Measurements from ENCODE around the gene GPANK1. TPM values are rescaled to one million over a fixed set of nuclear protein-coding genes. Genes with fewer than 3 reads are reported as not detected.

The GPANK1 gene
- total and polyA plus RNA-seq, 2 of the 13 experiments (the other 11 are each of a cell fraction or from before 2014, with no cell fraction given): 15.4 to 22.8 TPM

DNA sequence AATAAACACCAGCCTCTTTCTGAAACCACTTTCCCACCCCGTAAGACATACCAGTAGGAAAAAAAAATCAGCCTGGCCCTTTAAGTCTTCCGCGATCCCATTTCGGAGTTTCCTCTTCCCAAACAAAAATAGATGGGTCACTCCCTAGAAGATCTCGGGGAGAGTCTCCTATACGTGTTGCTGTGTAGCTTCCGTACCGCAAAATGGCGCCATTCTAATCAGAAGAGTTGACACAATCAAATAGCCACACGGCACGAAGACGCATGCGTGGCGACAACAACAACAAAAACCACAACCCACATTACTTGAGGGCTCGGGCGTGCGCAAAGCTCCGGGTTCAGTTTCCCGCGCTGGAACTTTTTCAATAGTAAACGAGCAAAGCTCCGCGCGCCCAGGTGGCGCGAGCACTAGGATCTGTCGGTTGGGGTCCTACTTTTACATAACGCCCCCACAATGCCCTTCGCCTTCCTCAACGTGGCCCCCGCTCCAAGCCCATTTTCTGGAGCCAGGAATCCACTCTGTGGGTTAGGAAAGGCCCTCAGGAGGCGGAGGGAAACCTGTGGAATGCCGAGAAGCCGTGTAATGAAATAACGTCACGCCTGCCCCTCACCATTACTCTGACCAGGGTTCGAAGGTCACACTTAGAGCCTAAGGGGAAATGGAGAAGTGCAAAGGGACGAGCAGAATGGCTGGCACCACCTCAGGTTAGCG, at the start of gene GPANK1 (continued):
- TF ChIP-seq NCOA2 (CRISPR knock-in tag; IDR thresholded peaks at IDR 0.05) (peak; percentile 10; the same call in 1 of the 2 replicates), GFI1 (CRISPR knock-in tag; IDR thresholded peaks at IDR 0.05; ENCODE audit: borderline replicate concordance) (no peak; the same call in 1 of the 2 replicates), MTF2 (CRISPR knock-in tag; IDR thresholded peaks at IDR 0.05; ENCODE audit: borderline replicate concordance) (0 out of 2 replicates have a peak, but pooled peaks have one; percentile 67), ZNF709 (CRISPR knock-in tag; IDR thresholded peaks at IDR 0.05) (no peak), CREB1 (IDR thresholded peaks at IDR 0.05) (peak; percentile 60; the same call in 1 of the 2 replicates), CREB1 (CRISPR knock-in tag; IDR thresholded peaks at IDR 0.05) (peak; percentile 85), ZNF557 (CRISPR knock-in tag; IDR thresholded peaks at IDR 0.05) (no peak; the same call in 1 of the 2 replicates), ZNF678 (CRISPR knock-in tag; IDR thresholded peaks at IDR 0.05) (peak; percentile 15; the same call in 1 of the 2 replicates), TFAP4 (IDR thresholded peaks at IDR 0.05; ENCODE audit: borderline replicate concordance, low read depth) (peak; percentile 12; the same call in 1 of the 2 replicates), ZNF614 (CRISPR knock-in tag; IDR thresholded peaks at IDR 0.05; ENCODE audit: borderline replicate concordance) (peak; percentile 65; the same call in 1 of the 2 replicates), THAP8 (CRISPR knock-in tag; IDR thresholded peaks at IDR 0.05; ENCODE audit: borderline replicate concordance) (no peak; the same call in 1 of the 2 replicates), ZSCAN29 (CRISPR knock-in tag; conservative IDR thresholded peaks at IDR 0.05) (0 out of 2 replicates have a peak, but pooled peaks have one; percentile 62), ZNF530 (CRISPR knock-in tag; IDR thresholded peaks at IDR 0.05; ENCODE audit: low read depth) (0 out of 2 replicates have a peak, but pooled peaks have one; percentile 57), YEATS2 (CRISPR knock-in tag; IDR thresholded peaks at IDR 0.05; ENCODE audit: borderline replicate concordance) (peak; percentile 39; the same call in 1 of the 2 replicates), KLF15 (CRISPR knock-in tag; IDR thresholded peaks at IDR 0.05; ENCODE audit: borderline replicate concordance) (no peak), ZBTB7B (CRISPR knock-in tag; IDR thresholded peaks at IDR 0.05) (no peak), RERE (CRISPR knock-in tag; IDR thresholded peaks at IDR 0.05; ENCODE audit: low read depth) (no peak), NR0B2 (CRISPR knock-in tag; IDR thresholded peaks at IDR 0.05) (no peak), ZSCAN31 (CRISPR knock-in tag; IDR thresholded peaks at IDR 0.05; ENCODE audit: low read depth) (no peak)
- TF ChIP-seq, protein P1, sequence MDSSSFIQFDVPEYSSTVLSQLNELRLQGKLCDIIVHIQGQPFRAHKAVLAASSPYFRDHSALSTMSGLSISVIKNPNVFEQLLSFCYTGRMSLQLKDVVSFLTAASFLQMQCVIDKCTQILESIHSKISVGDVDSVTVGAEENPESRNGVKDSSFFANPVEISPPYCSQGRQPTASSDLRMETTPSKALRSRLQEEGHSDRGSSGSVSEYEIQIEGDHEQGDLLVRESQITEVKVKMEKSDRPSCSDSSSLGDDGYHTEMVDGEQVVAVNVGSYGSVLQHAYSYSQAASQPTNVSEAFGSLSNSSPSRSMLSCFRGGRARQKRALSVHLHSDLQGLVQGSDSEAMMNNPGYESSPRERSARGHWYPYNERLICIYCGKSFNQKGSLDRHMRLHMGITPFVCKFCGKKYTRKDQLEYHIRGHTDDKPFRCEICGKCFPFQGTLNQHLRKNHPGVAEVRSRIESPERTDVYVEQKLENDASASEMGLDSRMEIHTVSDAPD (CRISPR knock-in tag; IDR thresholded peaks at IDR 0.05): no peak

All from HepG2 (cell line).